ENCODE data around the gene OR10A7.

- TF ChIP-seq FOSL1 (CRISPR knock-in tag; IDR thresholded peaks at IDR 0.05; ENCODE audit: borderline replicate concordance), result no peak
- no peak for TF ChIP-seq AHDC1 (CRISPR knock-in tag; IDR thresholded peaks at IDR 0.05; ENCODE audit: borderline replicate concordance)
- TF ChIP-seq SMARCC2 (IDR thresholded peaks at IDR 0.05), result no peak
- TF ChIP-seq ONECUT2 (CRISPR knock-in tag; IDR thresholded peaks at IDR 0.05), result no peak
- TF ChIP-seq ZNF549 (CRISPR knock-in tag; IDR thresholded peaks at IDR 0.05), result no peak
- no peak for TF ChIP-seq CTCF (CRISPR knock-in tag; IDR thresholded peaks at IDR 0.05)
- no peak for TF ChIP-seq ZNF431 (CRISPR knock-in tag; IDR thresholded peaks at IDR 0.05; ENCODE audit: borderline replicate concordance, low read depth)
- no peak for TF ChIP-seq ESRRA (CRISPR knock-in tag; IDR thresholded peaks at IDR 0.05; ENCODE audit: low read depth)
- no peak for TF ChIP-seq BRCA1 (CRISPR knock-in tag; IDR thresholded peaks at IDR 0.05)
- no peak for TF ChIP-seq ZNF513 (CRISPR knock-in tag; conservative IDR thresholded peaks at IDR 0.05)
- no peak for TF ChIP-seq ZNF225 (CRISPR knock-in tag; IDR thresholded peaks at IDR 0.05)
Observed at GRCh38 chr12:55194382-55194781, 26.4 kb upstream of the OR10A7 start.
